GM18907 (cell line): ENCODE results near the gene BCL3.
A peak's percentile ranks its signal among the peaks of the same experiment; 100 is the strongest.
"Not testable (repeated sequence)": the region's sequence is repeated elsewhere in the genome, so short reads cannot be mapped to it uniquely, and the experiment has no call there.

ENCODE experiments used
- ATAC-seq: cut with Tn5 transposase; IDR thresholded peaks from one replicate; pipeline ENCODE4 v1.9.1; 2021; ENCODE audit warnings: mild to moderate bottlenecking, moderate library complexity; ENCODE audit not compliant: unreplicated experiment

BCL3 gene, protein sequence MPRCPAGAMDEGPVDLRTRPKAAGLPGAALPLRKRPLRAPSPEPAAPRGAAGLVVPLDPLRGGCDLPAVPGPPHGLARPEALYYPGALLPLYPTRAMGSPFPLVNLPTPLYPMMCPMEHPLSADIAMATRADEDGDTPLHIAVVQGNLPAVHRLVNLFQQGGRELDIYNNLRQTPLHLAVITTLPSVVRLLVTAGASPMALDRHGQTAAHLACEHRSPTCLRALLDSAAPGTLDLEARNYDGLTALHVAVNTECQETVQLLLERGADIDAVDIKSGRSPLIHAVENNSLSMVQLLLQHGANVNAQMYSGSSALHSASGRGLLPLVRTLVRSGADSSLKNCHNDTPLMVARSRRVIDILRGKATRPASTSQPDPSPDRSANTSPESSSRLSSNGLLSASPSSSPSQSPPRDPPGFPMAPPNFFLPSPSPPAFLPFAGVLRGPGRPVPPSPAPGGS

DNA sequence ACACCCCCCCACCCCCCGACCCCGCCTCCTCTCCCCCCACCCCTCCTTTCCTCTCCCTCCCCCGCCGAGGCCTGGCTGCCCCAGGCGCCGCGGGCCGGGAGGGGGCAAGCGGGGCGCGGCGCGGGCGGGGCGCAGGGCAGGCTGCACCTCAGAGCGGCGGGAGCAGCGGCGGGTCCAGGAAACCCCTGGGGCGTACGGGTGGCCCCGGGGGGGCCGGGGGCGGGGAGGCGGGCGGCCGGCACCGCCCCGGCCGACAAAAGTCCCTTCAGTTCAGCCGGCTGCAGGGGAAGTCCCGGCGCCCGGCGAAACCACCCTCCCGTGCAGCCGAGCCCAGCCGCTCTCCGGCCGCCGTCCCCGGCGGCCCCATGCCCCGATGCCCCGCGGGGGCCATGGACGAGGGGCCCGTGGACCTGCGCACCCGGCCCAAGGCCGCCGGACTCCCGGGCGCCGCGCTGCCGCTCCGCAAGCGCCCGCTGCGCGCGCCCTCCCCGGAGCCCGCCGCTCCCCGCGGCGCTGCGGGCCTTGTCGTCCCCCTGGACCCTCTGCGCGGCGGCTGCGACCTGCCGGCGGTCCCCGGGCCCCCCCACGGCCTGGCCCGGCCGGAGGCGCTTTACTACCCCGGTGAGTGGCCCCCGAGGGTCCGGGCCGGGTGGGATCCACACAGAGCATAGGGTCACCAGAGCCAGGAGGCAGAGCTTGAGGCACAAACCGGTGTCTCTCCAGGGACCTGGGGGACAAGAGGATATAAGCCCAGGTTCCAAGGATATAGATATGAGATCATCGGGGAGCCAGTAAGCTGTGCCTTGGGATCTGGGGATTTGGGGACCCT, at the start of gene BCL3:
Gene BCL3, plus strand, starts transcription at position 283 of the 829 bp plus-strand sequence. Its CDS starts 83 bp downstream, at position 366.
- peak; percentile 31 for ATAC-seq

DNA sequence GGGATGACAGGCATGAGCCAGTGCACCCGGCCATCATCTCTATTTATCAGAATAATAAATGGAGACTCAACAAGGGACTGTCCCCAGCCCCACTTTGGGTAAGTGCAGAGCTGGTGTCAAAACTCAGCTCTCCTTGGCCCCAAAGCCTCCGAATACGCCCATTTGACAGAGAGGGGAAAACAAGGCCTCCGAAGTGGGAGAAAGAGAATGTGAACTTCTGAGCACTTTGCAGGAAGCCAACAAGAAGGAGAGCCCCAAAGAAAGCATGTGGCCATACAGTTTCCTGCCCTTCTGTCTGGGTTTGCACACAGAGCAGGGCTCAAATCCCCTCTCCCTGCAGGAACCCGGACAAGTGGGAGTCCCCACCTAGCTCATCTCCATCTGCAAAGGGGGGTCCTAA, 48.0 kb upstream of the BCL3 start:
- ATAC-seq, result no peak

DNA sequence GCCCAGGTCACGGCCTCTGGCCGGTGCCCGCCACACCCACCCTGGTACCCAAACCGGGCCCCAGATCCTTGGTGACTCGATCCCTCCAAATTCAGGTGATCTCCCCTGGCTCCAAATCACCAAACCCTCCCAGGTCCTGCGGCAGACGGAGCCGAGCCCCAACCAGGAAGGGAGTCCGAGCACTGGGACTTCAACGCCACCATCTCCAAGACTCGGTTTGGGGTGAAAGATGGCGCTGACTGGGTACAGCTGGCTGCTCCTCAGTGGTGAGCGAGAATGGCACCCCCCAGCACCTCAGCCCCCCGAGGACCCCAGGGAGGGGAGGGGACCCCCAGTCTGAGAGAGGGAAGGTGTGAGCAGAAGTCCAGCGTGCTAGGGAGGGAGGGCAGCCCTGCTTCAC, 47.3 kb upstream of the BCL3 start:
- ATAC-seq, result no peak

DNA sequence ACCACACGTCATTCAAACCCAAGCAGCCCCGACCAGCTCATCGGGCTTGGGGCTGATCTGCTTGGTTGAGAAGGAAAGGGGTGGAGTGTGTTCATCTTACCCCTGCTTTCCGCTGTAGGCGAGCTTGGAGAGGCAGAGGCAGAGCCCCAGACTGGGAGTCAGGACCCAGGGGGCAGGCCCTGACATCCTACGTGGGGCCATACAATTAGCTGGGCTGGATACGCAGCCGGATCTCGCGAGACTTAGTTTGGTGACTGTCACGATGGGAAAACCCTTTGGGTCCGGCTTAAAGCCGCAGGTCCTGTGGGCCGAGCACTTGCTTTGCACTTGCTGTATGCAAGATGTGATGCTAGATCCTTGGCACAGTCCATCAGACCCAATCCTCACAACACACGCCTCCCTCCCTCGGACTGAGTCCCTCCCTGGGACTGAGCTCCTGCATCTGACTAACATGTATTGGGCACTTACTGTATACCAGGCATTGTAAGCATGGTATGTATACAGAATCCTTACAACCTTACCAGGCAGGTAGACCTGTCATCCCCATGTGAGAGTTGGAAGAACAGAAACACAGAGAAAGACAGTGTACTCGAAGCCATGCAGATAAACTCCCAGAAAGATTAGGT, 45.8 kb upstream of the BCL3 start:
- no peak for ATAC-seq

DNA sequence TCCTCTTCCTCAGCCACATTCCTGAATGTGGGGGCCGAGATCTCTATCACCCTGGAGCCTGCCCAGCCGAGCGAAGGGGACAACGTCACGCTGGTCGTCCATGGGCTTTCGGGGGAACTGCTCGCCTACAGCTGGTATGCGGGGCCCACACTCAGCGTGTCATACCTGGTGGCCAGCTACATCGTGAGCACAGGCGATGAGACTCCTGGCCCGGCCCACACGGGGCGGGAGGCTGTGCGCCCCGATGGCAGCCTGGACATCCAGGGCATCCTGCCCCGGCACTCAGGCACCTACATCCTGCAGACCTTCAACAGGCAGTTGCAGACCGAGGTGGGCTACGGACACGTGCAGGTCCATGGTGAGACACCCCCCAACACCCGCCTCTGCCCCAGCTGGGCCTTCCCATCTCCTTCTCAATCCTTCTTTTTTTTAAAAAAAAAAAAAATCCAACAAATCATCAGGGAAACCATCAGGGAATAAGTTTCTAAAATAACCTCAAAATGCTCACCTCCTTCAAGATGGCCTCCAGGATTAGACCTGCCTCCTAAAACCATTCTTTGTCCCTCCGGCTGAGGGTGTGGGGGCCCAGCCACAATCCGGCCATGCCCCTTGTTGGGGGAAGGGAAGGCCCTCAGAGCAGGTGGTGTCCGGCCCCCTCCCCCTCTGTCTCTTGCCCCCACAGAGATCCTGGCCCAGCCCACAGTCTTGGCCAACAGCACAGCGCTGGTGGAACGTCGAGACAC, 45.0 kb upstream of the BCL3 start:
- no peak for ATAC-seq

DNA sequence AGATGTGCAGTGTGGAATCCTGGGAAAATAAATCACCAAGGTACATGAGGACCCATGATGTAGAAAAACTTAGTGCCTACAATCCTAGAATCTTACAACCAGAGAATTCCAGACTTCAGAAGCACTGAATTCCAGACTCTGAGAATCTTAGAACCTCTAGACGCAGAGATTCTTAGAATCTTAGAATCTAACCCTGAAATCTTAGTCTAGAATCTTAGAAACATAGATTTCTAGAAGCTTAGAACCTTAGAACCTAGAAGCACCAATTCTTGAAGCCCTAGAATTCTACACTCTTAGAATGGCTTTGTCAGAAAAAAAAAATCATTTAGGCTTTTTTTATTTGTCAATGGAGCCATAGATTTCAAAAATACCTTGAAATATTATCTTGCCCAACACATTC, 43.5 kb upstream of the BCL3 start:
- no peak for ATAC-seq

DNA sequence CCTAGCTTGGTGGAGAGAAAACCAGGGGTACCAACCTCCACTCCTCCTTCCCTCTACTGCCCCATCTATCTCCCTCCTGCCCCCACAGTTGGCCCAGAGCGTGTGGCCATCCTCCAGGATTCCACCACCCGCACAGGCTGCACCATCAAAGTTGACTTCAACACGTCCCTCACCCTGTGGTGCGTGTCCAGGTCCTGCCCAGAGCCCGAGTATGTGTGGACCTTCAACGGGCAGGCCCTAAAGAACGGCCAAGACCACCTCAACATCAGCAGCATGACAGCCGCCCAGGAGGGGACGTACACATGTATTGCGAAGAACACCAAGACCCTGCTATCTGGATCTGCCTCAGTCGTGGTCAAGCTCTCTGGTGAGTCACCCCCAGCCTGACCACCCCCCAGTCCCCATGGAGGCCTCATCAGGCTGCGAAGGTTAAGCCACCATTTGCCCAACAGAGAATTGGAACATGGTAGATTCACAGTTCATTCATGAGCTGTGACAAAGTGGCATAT, 43.0 kb upstream of the BCL3 start:
- ATAC-seq, result no peak

DNA sequence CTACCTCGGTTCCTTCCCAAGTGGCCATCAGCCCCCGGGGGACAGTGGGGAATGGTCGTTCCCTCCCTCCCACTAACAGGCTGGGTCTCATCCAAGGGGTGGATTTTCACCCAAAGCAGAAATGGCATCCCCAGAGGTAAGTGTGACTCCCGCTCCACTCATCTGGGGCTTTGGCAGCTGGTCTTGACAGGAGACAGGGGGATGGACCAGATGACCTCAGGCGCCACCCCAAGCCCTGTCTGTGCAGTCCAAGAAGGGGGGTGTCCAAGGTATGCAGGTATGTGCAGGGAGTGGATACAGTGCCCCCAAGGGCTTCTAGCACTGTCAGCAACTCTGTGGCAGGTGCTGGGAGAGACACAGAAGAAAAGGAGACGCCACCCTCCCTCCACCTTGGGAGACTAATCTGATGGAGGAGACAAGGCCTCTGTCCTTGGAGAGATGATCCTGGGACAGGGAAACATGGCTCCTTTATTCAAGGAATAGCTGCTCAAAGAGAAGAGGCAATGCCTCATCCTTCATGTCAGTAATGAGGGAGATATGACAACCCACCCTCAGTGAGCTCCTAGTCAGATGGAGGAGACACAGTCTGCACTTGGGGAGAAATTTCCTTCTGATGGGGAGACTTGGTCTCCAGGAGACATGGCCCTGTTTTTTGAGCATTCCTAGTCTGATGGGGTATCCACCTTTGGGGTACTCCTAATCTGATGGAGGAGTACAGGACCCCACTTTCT, 41.8 kb upstream of the BCL3 start:
- no peak for ATAC-seq

DNA sequence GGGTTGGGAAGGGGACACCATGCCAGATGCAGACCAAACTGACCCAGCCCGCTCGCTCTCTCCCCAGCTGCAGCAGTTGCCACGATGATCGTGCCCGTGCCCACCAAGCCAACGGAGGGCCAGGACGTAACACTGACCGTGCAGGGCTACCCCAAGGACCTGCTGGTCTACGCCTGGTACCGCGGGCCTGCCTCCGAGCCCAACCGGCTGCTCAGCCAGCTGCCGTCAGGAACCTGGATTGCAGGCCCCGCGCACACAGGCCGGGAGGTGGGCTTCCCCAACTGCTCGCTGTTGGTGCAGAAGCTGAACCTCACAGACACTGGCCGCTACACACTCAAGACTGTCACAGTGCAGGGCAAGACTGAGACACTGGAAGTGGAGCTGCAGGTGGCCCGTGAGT, 40.7 kb upstream of the BCL3 start:
- ATAC-seq, result no peak

DNA sequence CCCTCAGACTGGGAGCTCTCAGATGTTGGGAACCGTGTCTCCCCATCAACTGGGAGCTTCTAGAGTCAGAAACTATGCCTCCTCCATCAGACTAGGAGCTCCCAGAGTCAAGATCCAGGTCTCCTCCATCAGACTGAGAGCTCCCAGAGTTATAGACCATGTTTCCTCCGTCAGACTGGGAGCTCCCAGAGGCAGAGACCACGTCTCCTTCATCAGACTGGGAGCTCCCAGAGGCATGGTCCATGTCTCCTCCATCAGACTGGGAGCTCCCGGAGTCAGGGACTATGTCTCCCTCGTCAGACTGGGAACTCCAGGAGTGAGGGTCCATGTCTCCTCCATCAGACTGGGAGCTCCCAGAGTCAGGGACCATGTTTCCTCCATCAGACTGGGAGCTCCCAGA, 39.6 kb upstream of the BCL3 start:
- ATAC-seq, result no peak

DNA sequence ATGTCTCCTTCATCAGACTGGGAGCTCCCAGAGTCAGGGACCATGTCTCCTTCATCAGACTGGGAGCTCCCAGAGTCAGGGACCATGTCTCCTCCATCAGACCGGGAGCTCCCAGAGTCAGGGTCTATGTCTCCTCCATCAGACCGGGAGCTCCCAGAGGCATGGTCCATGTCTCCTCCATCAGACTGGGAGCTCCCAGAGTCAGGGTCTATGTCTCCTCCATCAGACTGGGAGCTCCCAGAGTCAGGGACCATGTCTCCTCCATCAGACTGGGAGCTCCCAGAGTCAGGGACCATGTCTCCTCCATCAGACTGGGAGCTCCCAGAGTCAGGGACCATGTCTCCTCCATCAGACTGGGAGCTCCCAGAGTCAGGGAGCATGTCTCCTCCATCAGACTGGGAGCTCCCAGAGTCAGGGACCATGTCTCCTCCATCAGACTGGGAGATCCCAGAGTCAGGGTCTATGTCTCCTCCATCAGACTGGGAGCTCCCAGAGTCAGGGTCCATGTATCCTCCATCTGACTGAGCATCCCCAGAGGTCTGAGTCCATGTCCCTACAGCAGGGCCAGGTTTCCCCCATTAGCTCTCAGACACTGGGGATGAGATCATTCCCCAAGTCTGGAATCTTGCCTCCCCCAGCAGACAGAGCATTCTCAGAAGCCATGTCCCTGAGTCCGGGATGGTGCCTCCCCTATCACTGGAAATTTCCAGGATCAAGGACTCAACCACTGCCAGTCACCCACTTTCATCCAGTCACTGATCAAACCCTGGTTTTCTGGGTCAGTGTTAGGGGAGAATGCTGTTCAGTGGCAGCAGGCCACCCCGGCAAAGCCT, 38.9 kb upstream of the BCL3 start:
- not testable (repeated sequence) for ATAC-seq

DNA sequence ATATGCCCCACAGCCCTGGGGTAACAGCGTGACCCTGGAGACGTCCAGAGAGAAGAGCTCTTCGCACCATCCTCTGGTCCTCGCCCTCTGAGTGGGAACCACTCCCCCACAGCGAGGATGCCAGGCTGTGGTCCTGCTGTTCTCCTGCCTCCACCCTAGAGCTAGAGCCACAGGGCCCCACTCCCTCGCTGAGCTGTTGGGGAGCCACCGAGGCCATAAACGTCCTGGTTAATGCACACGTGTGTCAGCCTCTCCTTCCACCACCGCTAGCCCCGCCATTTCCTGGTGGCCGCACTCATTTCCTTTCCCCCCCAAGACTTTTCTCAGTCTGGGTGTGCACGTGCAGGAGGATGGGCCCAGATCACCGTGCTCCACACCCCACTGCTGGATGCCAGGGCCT, 38.0 kb upstream of the BCL3 start:
- ATAC-seq, result no peak

DNA sequence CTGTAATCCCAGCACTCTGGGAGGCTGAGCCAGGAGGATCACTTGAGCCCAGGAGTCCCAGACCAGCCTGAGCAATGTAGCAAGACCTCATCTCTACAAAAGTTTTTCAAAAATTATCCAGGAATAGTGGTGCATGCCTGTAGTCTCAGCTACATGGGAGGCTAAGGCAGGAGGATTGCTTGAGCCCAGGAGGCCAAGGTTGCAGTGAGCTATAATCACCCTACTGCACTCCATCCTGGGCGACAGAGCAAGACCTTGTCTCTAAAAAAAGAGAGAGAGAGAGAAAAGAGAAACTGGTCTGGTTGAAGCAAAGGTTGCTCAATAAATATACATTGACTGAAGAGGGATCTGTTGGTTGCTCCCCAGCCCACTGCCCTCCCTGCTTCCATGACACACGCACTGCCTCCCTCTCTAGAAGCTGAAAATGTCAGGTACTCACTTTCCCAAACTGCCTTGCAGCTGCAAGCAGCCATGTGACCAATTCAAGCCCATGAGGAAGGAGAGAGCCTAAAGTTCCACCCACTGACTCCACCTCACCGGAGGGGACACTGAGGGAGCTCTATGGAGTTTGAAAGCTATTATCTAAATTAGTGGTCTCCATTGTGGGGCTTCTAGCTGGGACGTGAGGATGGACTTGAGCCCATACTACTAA, 35.5 kb upstream of the BCL3 start:
- no peak for ATAC-seq

DNA sequence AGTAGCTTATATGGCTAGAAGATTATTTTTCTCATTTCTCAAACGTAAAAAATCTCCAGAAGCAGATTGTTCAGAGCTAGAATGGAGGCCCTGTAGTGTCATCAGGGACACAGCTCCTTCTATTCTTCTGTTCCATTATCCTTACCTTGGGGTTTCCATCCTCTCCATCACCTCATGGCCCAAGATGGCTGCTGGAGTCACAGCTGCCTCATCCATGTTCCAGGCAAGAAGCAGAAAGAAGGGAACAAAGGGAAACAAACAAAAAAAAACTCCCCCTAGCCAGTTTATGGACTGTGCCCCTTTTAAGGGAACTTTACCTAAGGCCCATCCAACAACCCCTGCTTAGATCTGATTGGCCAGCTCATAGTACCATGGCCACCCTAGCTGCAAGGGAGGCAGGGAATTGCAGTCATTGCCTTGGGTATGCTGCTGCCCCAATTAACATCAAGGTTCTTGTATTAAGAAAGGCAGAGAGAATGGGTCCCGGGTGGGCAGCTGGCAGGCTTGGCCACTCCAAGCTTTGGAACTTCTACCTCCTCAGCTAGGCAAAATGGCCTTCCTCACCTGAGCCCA, 33.8 kb upstream of the BCL3 start:
- ATAC-seq, result no peak

DNA sequence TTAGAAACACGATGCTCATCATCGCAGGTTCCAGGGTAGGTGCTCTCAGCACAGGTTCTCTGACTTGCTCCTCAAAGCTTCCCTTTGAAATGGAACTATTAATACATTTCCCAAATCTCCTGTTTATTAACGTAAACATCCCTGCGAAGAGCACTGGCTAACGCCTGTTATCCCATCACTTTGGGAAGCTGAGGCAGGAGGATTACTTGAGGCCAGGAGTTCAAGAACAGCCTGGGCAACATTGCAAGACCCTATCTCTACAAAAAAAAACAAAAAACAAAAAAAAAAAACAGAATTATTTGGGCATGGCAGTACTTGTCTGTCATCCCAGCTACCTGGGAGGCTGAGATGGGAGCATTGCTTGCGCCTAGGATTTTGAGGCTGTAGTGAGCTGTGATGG, 30.9 kb upstream of the BCL3 start:
- ATAC-seq, result no peak

DNA sequence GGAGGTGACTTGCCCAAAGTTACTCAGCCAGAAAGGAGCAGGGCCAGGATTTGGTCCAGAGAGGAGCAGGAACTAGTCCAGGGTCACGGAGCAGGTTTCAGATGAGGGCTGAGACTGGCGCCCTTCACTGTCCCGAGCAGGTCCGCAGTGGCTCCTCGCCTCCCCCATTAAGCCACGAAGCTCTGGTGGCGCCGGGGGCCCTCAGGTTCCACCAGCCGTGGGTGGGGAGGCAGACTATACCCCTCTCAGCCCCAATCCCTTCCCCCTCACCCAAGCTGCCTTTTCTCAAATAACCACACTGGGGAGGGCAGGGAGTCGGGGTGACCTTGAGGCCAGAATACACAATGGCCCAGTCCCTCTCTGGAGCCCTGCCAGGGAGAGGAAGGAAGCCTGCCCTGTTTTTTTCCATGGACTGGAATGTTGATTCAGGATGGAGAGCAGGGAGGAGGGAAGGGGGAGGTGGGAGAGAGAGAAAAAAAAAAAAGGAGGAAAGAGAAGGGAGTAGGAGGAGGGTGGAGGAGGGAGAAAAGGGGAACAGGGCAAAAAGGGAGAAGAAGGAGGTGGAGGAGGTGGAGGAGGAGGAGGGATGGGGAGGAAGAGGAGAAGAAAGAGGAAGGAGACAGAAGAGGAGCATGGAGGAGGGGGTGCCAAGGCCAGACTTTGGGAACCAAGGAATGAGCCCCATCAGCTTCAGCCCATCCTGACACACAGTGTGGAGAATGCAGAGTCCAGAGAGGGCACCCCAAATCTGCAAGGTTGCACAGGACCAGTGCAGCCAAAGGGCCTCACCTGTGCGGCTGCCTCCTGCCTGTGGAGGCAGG, 29.9 kb upstream of the BCL3 start:
- ATAC-seq, result no peak

DNA sequence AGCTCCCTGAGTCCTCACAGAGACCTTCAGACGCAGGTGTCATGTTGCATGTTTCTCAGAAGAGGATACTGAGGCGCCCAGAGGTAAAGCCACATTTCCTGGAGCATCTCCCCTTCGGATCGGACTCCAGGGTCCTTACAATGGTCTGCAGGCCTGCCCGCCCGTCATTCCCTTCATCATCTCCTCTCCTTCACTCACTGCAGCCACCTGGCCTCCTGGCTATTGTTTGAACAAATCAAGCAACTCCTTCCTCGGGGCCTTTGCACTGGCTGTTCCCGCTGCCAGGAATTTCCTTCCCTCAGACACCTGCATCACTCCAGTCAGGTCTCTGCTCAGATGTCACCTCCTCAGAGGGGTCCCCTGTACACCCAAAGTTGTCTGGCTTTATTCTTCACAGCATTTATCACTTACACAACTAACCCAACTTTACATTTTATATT, 29.2 kb upstream of the BCL3 start:
- no peak for ATAC-seq
